ENCODE data around the gene PHLDA1.
A peak's percentile ranks its signal among the peaks of the same experiment; 100 is the strongest.

PHLDA1 gene

GRCh38 chr12:75978677-75979076 lies 52.9 kb downstream of the PHLDA1 start:
- H3K27ac ChIP-seq = peak overlapping the region; percentile 71
- TF ChIP-seq CTCF (IDR thresholded peaks at IDR 0.05) (no peak), ZFX (IDR thresholded peaks at IDR 0.05; ENCODE audit: borderline replicate concordance) (no peak)

DNA sequence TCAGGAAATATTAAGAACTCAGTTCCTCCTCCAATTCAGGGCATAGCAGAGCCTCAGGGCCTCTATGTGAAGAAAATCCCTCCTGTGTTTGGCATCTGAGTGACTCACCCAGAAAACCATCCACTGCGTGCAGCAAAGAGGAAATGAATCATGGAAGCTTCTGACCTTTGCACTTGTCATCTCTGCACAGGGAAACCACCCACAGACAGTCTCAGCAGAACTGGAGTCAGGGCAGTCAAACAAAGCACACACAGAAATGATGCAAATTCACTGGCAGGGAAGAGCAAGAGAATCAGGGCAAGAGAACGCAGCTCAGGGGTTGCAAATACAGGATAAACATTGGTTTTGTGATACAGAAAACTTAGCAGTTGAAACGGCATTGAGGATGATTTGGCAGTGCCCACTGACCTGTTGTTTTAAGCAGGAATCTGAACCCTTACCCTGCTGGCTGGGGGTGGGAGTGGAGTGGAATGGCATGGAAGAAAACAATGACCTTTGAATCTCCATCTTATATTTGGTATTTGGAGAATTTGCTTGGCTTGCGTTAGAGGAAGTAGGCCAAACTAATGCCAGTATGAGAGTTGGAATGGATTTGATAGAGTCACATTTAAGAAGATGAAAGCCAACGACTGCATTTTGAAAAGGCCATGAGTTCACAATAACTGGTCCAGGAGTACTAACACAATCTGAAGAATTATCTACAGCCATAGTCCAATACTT lies 53.5 kb downstream of the PHLDA1 start:
- H3K27ac ChIP-seq = peak overlapping the region; percentile 71
- TF ChIP-seq ZFX (IDR thresholded peaks at IDR 0.05; ENCODE audit: borderline replicate concordance) (no peak), CTCF (IDR thresholded peaks at IDR 0.05) (no peak)

GRCh38 chr12:75977590-75977951 lies 54.0 kb downstream of the PHLDA1 start:
- TF ChIP-seq ZFX (IDR thresholded peaks at IDR 0.05; ENCODE audit: borderline replicate concordance) (no peak), CTCF (IDR thresholded peaks at IDR 0.05) (no peak)
- peak overlapping the region; percentile 71 for H3K27ac ChIP-seq

GRCh38 chr12:75976913-75977312 lies 54.7 kb downstream of the PHLDA1 start:
- TF ChIP-seq ZFX (IDR thresholded peaks at IDR 0.05; ENCODE audit: borderline replicate concordance) (no peak), CTCF (IDR thresholded peaks at IDR 0.05) (no peak)
- peak overlapping the region; percentile 71 for H3K27ac ChIP-seq

GRCh38 chr12:75976113-75976512 lies 55.5 kb downstream of the PHLDA1 start:
- TF ChIP-seq ZFX (IDR thresholded peaks at IDR 0.05; ENCODE audit: borderline replicate concordance) (no peak), CTCF (IDR thresholded peaks at IDR 0.05) (no peak)
- no peak overlapping the region for H3K27ac ChIP-seq

DNA sequence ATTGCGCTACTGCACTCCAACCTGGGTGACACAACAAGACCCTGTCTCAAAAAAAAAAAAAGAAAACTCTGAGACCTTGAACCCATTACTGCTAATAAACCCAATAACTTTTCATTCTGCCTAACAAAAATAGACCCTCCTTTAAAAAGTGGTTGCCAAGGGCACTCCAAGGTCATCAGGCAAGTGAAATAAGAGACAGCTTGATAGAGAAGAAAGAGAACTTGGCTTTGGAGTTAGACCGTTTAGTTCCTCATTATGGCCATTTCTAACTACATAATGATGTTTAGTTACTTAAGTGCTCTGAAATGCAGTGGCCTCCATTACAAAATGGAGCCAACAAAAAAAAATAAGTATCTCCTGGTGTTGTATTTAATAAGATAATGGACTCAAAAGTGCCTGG lies 55.9 kb downstream of the PHLDA1 start:
- H3K27ac ChIP-seq = no peak overlapping the region
- TF ChIP-seq ZFX (IDR thresholded peaks at IDR 0.05; ENCODE audit: borderline replicate concordance) (no peak), CTCF (IDR thresholded peaks at IDR 0.05) (no peak)
